Medulla oblongata (tissue), 1 donor: ENCODE measurements around the gene SH3BP4.

Experiments used
- DNase-seq: peaks from one replicate; pipeline ENCODE4 v3.0.0-alpha.2; 2015; ENCODE audit errors: extremely low spot score

The SH3BP4 gene

GRCh38 chr2:234967201-234967869 is 15.5 kb downstream of the SH3BP4 start:
- DNase-seq = no peak

GRCh38 chr2:234967870-234968208 is 16.0 kb downstream of the SH3BP4 start:
- no peak for DNase-seq

- DNase-seq = no peak
Observed at GRCh38 chr2:234968631-234969305, 17.0 kb downstream of the SH3BP4 start.

GRCh38 chr2:234969306-234970098 is 17.7 kb downstream of the SH3BP4 start:
- DNase-seq = no peak

- no peak for DNase-seq
Observed at GRCh38 chr2:234970099-234970440, 18.3 kb downstream of the SH3BP4 start.

- no peak for DNase-seq
Observed at GRCh38 chr2:234970477-234970882, 18.7 kb downstream of the SH3BP4 start.

GRCh38 chr2:234971496-234971895 is 19.7 kb downstream of the SH3BP4 start:
- no peak for DNase-seq

- DNase-seq = no peak
Observed at GRCh38 chr2:234973008-234973407, 21.2 kb downstream of the SH3BP4 start.

- DNase-seq = no peak
Observed at GRCh38 chr2:234974501-234975385, 22.9 kb downstream of the SH3BP4 start.

- DNase-seq = no peak
Observed at GRCh38 chr2:234975611-234976010, 23.8 kb downstream of the SH3BP4 start.

- DNase-seq = no peak
Observed at GRCh38 chr2:234976479-234977227, 24.8 kb downstream of the SH3BP4 start.

GRCh38 chr2:234977228-234977679 is 25.4 kb downstream of the SH3BP4 start:
- DNase-seq = no peak

- DNase-seq = no peak
Observed at GRCh38 chr2:234978466-234979203, 26.8 kb downstream of the SH3BP4 start.

- DNase-seq = no peak
Observed at GRCh38 chr2:234979204-234980167, 27.7 kb downstream of the SH3BP4 start.

GRCh38 chr2:234980451-234981187 is 28.8 kb downstream of the SH3BP4 start:
- no peak for DNase-seq

- no peak for DNase-seq
Observed at GRCh38 chr2:234981197-234982095, 29.6 kb downstream of the SH3BP4 start.

GRCh38 chr2:234982096-234982834 is 30.4 kb downstream of the SH3BP4 start:
- no peak for DNase-seq
